Astrocyte of the spinal cord (primary cell): Measurements from ENCODE around the gene MYRIP.

Experiments used
- DNase-seq: peaks from one replicate; pipeline ENCODE4 v3.0.0; 2011; ENCODE audit warnings: low read depth, low spot score
- H3K4me3 ChIP-seq: 2 replicates; pipeline ENCODE4 v1.5.1; 2011; ENCODE audit warnings: low read depth, mild to moderate bottlenecking, low read length, moderate library complexity
- in situ Hi-C: cut with HindIII; loops from 2 replicates; pipeline ENCODE4 v1.10.0; 2017; ENCODE audit warnings: low sequenced_read_pairs
- TF ChIP-seq, protein P1 (sequence below): IDR thresholded peaks from 2 replicates; pipeline ENCODE4 v1.5.1; 2012; ENCODE audit warnings: low read depth, mild to moderate bottlenecking, low read length, inconsistent platforms

The MYRIP gene

DNA sequence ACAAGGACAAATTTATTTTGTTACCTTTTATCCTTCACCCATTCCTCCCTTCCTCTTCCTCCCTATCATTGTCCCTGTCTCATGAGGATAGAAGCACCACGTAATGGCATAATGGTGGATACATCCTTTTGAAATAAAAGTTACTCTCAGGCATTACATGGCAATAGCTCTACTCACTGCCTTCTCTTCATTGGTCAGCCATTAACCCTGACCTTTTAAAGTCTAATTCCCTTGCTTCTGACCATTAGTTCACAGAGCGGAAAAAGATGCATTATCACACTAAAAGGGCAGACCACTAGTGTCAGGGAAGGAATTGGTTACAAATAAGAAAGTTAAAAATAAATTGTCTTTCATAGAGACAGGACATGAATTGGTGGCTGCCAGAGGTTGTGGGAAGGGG, 445.5 kb downstream of the MYRIP start:
- H3K4me3 ChIP-seq, result no peak overlapping the region
- in situ Hi-C loops, result no loop called here
- DNase-seq, result no peak
- TF ChIP-seq, protein P1, sequence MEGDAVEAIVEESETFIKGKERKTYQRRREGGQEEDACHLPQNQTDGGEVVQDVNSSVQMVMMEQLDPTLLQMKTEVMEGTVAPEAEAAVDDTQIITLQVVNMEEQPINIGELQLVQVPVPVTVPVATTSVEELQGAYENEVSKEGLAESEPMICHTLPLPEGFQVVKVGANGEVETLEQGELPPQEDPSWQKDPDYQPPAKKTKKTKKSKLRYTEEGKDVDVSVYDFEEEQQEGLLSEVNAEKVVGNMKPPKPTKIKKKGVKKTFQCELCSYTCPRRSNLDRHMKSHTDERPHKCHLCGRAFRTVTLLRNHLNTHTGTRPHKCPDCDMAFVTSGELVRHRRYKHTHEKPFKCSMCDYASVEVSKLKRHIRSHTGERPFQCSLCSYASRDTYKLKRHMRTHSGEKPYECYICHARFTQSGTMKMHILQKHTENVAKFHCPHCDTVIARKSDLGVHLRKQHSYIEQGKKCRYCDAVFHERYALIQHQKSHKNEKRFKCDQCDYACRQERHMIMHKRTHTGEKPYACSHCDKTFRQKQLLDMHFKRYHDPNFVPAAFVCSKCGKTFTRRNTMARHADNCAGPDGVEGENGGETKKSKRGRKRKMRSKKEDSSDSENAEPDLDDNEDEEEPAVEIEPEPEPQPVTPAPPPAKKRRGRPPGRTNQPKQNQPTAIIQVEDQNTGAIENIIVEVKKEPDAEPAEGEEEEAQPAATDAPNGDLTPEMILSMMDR, result no peak

DNA sequence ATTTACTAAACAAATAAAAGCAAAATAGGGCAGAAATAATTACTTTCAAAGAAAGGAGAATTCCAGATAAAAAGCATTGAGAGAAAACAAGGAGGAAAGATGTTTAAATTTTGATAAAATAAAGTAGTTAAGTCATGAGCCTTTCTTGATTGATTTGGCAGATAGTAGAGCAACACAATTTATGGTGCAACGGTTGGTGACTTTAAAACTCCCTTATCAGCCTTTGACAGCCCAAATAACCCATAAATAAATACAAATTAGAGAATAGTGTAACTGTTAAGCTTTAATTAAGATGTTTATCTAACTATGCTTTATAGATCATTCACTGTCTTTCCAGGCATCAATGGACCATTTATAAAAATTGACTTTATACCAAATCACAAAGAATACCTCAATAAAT, 446.1 kb downstream of the MYRIP start:
- in situ Hi-C loops, result no loop called here
- H3K4me3 ChIP-seq, result no peak overlapping the region
- TF ChIP-seq, protein P1, result no peak
- DNase-seq, result no peak

DNA sequence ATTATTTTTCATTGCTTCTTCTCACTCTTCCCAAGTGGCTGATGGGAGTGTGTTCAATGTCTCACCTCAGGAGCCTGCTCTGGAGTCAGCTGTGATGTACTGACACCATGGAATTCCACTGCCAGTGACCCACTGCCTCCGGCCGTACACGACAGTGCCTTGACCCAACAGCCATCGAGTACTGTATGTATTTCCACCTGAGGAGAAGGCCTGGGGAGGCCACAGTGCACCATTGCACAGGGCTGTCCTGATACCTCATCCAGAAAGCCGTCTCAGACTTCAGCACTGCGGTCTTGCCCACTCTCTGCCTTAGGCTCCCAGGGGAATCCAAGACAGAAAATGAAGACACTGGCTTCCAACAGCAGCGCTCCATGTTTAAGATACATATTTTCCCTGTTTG, 448.7 kb downstream of the MYRIP start:
- in situ Hi-C loops, result no loop called here
- no peak overlapping the region for H3K4me3 ChIP-seq
- TF ChIP-seq, protein P1, result no peak
- no peak for DNase-seq

DNA sequence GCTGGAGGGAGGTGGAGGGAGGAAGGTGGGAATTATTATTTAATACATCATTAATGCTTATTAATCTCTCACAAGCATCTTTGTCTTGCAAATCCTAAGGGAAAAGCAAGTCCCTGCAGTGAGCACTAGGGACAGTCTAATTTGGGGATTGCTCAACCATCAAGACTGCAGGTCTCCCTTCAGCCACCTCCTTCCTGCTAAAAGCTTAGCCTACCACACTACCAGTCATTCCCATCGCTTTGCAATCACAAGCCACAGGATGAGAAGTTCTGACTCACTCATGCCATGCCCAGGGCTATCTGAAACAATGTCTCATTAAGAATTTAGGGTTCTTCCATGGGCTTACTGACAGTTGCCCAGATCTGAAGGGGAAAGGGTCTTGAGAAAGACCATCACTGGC, 449.1 kb downstream of the MYRIP start:
- H3K4me3 ChIP-seq, result no peak overlapping the region
- TF ChIP-seq, protein P1, result no peak
- DNase-seq, result no peak
- in situ Hi-C loops, result no loop called here

DNA sequence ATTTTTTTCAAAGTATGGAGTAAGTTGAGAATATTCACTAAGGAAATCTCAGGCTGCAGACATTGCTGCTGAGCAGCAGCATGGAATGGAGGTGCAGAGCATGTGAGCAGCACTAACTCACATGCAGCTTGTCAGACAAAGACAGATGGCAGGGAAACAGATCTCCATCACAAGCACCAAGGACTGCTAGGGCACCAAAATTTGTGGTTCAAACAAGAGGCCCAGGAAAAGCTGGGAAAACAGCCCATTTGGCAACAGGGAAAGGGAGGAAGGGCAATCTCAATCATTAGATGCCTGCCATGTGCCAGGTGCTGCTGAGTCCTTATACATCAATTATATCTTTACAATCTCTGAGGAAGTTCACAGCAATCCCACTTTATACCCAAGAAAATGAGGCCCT, 452.9 kb downstream of the MYRIP start:
- no peak for DNase-seq
- in situ Hi-C loops, result no loop called here
- TF ChIP-seq, protein P1, result no peak
- no peak overlapping the region for H3K4me3 ChIP-seq

DNA sequence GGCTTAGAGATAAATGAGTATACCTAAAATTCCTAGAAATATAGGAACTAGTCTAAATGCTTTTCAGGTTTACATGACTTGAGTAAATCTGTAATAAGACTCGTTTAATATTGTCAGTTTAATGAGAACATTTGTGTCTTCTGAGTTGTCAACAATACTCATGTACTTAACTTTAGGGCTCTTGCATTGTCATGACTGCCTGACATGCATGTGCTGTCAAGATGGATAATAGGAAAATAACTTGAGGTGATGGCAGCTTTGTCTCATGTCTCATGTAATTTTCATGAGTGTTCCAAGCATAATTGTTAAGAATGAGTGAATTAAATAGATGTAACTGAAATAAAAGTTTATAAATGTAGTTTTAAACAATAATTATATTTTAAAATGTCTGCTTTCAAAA, 455.0 kb downstream of the MYRIP start:
- no peak for DNase-seq
- TF ChIP-seq, protein P1, result no peak
- in situ Hi-C loops, result no loop called here
- H3K4me3 ChIP-seq, result no peak overlapping the region

DNA sequence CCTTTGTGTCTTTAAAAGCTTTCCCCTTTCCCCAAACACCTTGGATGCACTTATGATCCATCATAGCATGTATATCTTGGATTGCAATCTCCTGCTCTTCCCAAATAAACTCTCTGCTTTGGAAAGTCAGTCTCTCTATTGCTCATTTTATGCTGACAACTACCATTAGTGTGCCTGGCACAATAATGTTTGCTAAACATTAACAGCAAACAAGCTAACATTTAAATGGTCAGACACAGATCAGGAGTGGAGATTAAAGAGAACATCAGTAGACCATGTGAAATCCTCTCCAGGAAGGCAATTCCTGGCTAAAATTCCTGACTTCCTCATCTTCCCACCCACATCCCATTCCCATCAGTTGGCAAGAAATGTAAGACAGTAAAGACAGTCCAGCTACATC, 455.8 kb downstream of the MYRIP start:
- TF ChIP-seq, protein P1, result no peak
- in situ Hi-C loops, result no loop called here
- DNase-seq, result no peak
- H3K4me3 ChIP-seq, result no peak overlapping the region
